ENCODE data around the gene SYNGR2. TPM values are rescaled to one million over a fixed set of nuclear protein-coding genes. Genes with fewer than 3 reads are reported as not detected.

Gene SYNGR2
- total RNA-seq, 1 experiment from 2014 or later: 148 TPM

GRCh38 chr17:78174346-78174869, 6.0 kb downstream of the SYNGR2 start:
- ATAC-seq (no peak), DNase-seq (ENCODE audit: low read depth, low spot score) (no peak)
- no peak overlapping the region for H3K4me2 ChIP-seq (ENCODE audit: low read length)
- CTCF ChIA-PET: interaction anchor here (0.9 to 3.2 kb wide), 6 partner anchors 12 to 89 kb away, joined by 3 to 17 read pairs (median 6); partner anchors contain the start of genes AFMID and TK1
- H3K9me3 ChIP-seq (ENCODE audit: control insufficient read depth in 1 of 2, insufficient read depth in 1 of 2, low read depth in 1 of 2, low read length in 2 of 2): no peaks in the 10 kb centered on the region
- H2AFZ ChIP-seq (ENCODE audit: low read depth, low read length, poor library complexity, severe bottlenecking): no peak overlapping the region
- H3K4me3 ChIP-seq (replicated peaks in 1 of 2; ENCODE audit: low read depth in 1 of 2, low read length in 2 of 2): no peak overlapping the region
- peaks cover 22% of the 10 kb centered on the region for H3K79me2 ChIP-seq (ENCODE audit: insufficient read depth, low read length)
- no peaks in the 10 kb centered on the region for H3K27me3 ChIP-seq (ENCODE audit: insufficient read depth, low read length)
- no peak overlapping the region for H3K9ac ChIP-seq (ENCODE audit: low read length)
- H3K9me2 ChIP-seq (ENCODE audit: insufficient read depth): no peaks in the 10 kb centered on the region
- TSS peak; percentile 50 for BruUV-seq (replicated peaks)
- RAD21 ChIA-PET (ENCODE audit: low non-redundant PET in 1 of 2, low total read pairs in 2 of 2, uncharacterized antibody in 2 of 2, unreplicated experiment in 2 of 2): no interaction called here
- intact Hi-C loops (cut with micrococcal nuclease): no loop called here
- H4K20me1 ChIP-seq (ENCODE audit: insufficient read depth): peaks cover 5% of the 10 kb centered on the region; the same call in 1 of the 2 replicates
- H3K4me1 ChIP-seq (ENCODE audit: control insufficient read depth in 1 of 2, insufficient read depth in 2 of 2, low read length in 2 of 2): peaks cover 19 to 45% of the 10 kb centered on the region in 2 experiments; a peak in 3 of 4 replicates
- POLR2A ChIA-PET: interaction anchor here (1.5 to 5.1 kb wide), 2 partner anchors 12 to 34 kb away, joined by 4 to 44 read pairs; partner anchors contain the start of genes AFMID and TK1
- peaks cover 32 to 64% of the 10 kb centered on the region in 2 experiments for H3K36me3 ChIP-seq (ENCODE audit: control insufficient read depth in 1 of 2, insufficient read depth in 2 of 2, low read length in 2 of 2)
- peak overlapping the region; percentile 38; the same call in 1 of the 2 replicates for H3K27ac ChIP-seq (ENCODE audit: low read depth, low read length)
- TF ChIP-seq RAD21 (IDR thresholded peaks at IDR 0.05; ENCODE audit: low read depth) (0 out of 2 replicates have a peak, but pooled peaks have one; percentile 8), MAX (IDR thresholded peaks at IDR 0.05) (0 out of 2 replicates have a peak, but pooled peaks have one; percentile 30), YY1 (IDR thresholded peaks at IDR 0.05; ENCODE audit: extremely low read depth, insufficient replicate concordance, low read depth, low read length) (no peak), POLR2AphosphoS5 (IDR thresholded peaks at IDR 0.05; ENCODE audit: low read depth, low read length) (no peak; the same call in 1 of the 2 replicates), SRF (IDR thresholded peaks at IDR 0.05; ENCODE audit: low read depth) (no peak)

DNA sequence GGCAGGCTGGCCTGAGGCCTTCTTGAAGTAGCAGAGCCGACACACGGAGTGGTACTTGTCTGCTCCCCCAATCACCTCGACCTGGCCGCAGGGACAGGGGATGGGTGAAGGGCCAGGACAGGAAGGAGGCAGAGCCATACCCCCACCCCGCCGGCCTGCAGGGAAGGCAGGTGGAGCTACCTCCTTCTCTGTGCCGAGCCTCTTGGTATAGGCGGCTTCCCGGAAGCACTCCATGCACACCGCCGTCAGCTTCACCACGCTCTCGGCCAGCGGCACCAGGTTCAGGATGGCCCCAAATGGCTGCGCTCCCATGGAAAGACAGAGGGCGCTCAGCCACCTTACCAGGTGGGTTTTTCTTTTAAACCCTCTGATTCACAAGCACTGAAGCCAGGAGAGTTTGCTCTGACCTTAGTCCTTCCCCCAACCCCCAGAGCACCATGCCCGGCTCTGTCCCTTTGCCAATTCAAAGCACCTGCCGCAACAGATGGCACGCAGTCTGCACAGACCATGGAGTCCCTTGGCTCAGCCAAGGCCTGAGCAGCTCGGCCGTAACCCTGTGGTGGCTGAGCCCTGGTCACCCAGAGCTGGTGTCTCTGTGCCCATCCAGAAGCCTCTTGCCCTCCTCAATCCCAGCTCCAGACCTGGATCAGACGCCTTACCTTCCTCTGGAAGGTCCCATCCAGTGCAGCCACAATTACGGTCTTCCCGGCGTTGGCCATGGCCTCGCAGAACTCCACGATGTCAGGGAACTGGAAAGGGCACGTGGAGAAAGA, 6.7 kb downstream of the SYNGR2 start:
- Histone ChIP-seq H3K79me2 (ENCODE audit: insufficient read depth, low read length) (peaks cover 16% of the 10 kb centered on the region), H3K9ac (ENCODE audit: low read length) (no peak overlapping the region), H3K4me1 (ENCODE audit: control insufficient read depth in 1 of 2, insufficient read depth in 2 of 2, low read length in 2 of 2) (peaks cover 13 to 38% of the 10 kb centered on the region in 2 experiments; a peak in 3 of 4 replicates), H2AFZ (ENCODE audit: low read depth, low read length, poor library complexity, severe bottlenecking) (no peak overlapping the region), H3K27ac (ENCODE audit: low read depth, low read length) (peak overlapping the region; percentile 38; the same call in 1 of the 2 replicates), H3K4me3 (replicated peaks in 1 of 2; ENCODE audit: low read depth in 1 of 2, low read length in 2 of 2) (no peak overlapping the region), H3K36me3 (ENCODE audit: control insufficient read depth in 1 of 2, insufficient read depth in 2 of 2, low read length in 2 of 2) (peaks cover 35 to 69% of the 10 kb centered on the region in 2 experiments), H3K4me2 (ENCODE audit: low read length) (no peak overlapping the region), H3K27me3 (ENCODE audit: insufficient read depth, low read length) (no peaks in the 10 kb centered on the region), H3K9me3 (ENCODE audit: control insufficient read depth in 1 of 2, insufficient read depth in 1 of 2, low read depth in 1 of 2, low read length in 2 of 2) (no peaks in the 10 kb centered on the region), H4K20me1 (ENCODE audit: insufficient read depth) (peaks cover under 1% of the 10 kb centered on the region; the same call in 1 of the 2 replicates), H3K9me2 (ENCODE audit: insufficient read depth) (no peaks in the 10 kb centered on the region)
- CTCF ChIA-PET: interaction anchor here (0.9 to 3.2 kb wide), 9 partner anchors 12 to 156 kb away, joined by 3 to 17 read pairs (median 7); partner anchors contain the start of genes AFMID and TK1
- no TSS peak for BruUV-seq (replicated peaks)
- RAD21 ChIA-PET (ENCODE audit: low non-redundant PET in 1 of 2, low total read pairs in 2 of 2, uncharacterized antibody in 2 of 2, unreplicated experiment in 2 of 2): interaction anchor here in 1 of 2 experiments (0.8 kb wide), 1 partner anchor 33 kb away, joined by 3 read pairs; no protein-coding TSS in a partner anchor
- POLR2A ChIA-PET: interaction anchor here (0.6 to 5.1 kb wide), 4 partner anchors 11 to 64 kb away, joined by 3 to 44 read pairs (median 4); partner anchors contain the start of genes AFMID and TK1
- ATAC-seq (peak; percentile 9; the same call in 1 of the 2 replicates), DNase-seq (ENCODE audit: low read depth, low spot score) (no peak)
- TF ChIP-seq POLR2AphosphoS5 (IDR thresholded peaks at IDR 0.05; ENCODE audit: low read depth, low read length) (0 out of 2 replicates have a peak, but pooled peaks have one; percentile 29), SP1 (IDR thresholded peaks at IDR 0.05; ENCODE audit: low read depth) (no peak), CTCF (IDR thresholded peaks at IDR 0.05 in 2 of 3, conservative IDR thresholded peaks at IDR 0.05 in 1 of 3; ENCODE audit: borderline replicate concordance in 1 of 3, insufficient read depth in 1 of 3, low read depth in 2 of 3, low read length in 2 of 3) (peak in 2 of 3 experiments; percentile 40 to 45; a peak in 3 of 6 replicates), ATF3 (IDR thresholded peaks at IDR 0.05) (no peak), ZFX (IDR thresholded peaks at IDR 0.05) (no peak)
- intact Hi-C loops (cut with micrococcal nuclease): no loop called here
